DND-41 (cell line): ENCODE measurements around the gene CDK5R1.
A peak's percentile ranks its signal among the peaks of the same experiment; 100 is the strongest.

Experiments used
- ATAC-seq: fragments of 200-7000 bp; cut with Tn5 transposase; 3 replicates; pipeline ENCODE4 v1.9.1; 2021; ENCODE audit warnings: low read depth; ENCODE audit not compliant: insufficient read depth
- DNase-seq: peaks from one replicate; pipeline ENCODE4 v3.0.0-alpha.2; 2020
- H2AFZ ChIP-seq: 2 replicates; pipeline ENCODE4 v1.6.0; 2012; ENCODE audit warnings: low read depth, low read length
- H3K27ac ChIP-seq: 2 replicates; pipeline ENCODE4 v1.5.1; 2012; ENCODE audit warnings: low read length, inconsistent platforms
- H3K27me3 ChIP-seq: fragments of 200-600 bp; sonication (generic); 2 replicates; pipeline ENCODE4 v1.6.0; 2012; ENCODE audit warnings: low read length, mild to moderate bottlenecking, inconsistent platforms; ENCODE audit not compliant: insufficient read depth, poor library complexity
- H3K36me3 ChIP-seq: 2 replicates; pipeline ENCODE4 v1.5.1; 2012; ENCODE audit warnings: low read length, inconsistent platforms; ENCODE audit not compliant: insufficient read depth
- H3K4me1 ChIP-seq: 2 replicates; pipeline ENCODE4 v1.5.1; 2012; ENCODE audit warnings: mild to moderate bottlenecking, low read length; ENCODE audit not compliant: insufficient read depth
- H3K4me2 ChIP-seq: 2 replicates; pipeline ENCODE4 v1.6.0; 2012; ENCODE audit warnings: mild to moderate bottlenecking, moderate library complexity, low read length, inconsistent platforms; ENCODE audit not compliant: insufficient read depth
- H3K4me3 ChIP-seq, 2 experiments: fragments of 200-600 bp in 1 of 2; shearing (Covaris generic) in 1 of 2; 2 replicates each; pipeline ENCODE4 v1.5.1; 2012 to 2016; ENCODE audit warnings: inconsistent platforms in 2 of 2, low read length in 2 of 2, mild to moderate bottlenecking in 2 of 2, low read depth in 1 of 2, moderate library complexity in 1 of 2
- H3K79me2 ChIP-seq: 2 replicates; pipeline ENCODE4 v1.6.0; 2012; ENCODE audit warnings: low read length, inconsistent platforms; ENCODE audit not compliant: insufficient read depth
- H3K9ac ChIP-seq: 2 replicates; pipeline ENCODE4 v1.6.0; 2012; ENCODE audit warnings: low read depth, mild to moderate bottlenecking, inconsistent platforms, low read length, moderate library complexity
- H3K9me3 ChIP-seq: 2 replicates; pipeline ENCODE4 v1.5.1; 2012; ENCODE audit warnings: low read length, moderate library complexity, mild to moderate bottlenecking, inconsistent platforms; ENCODE audit not compliant: insufficient read depth, severe bottlenecking
- H4K20me1 ChIP-seq: 2 replicates; pipeline ENCODE4 v1.6.0; 2012; ENCODE audit warnings: low read length; ENCODE audit not compliant: insufficient read depth
- EZH2 ChIP-seq: IDR thresholded peaks from 3 replicates; pipeline ENCODE4 v1.6.1; 2012; ENCODE audit warnings: borderline replicate concordance, low read depth, mild to moderate bottlenecking, moderate library complexity, low read length, inconsistent platforms; ENCODE audit not compliant: severe bottlenecking
- TF ChIP-seq, protein P1 (sequence below): IDR thresholded peaks from 2 replicates; pipeline ENCODE4 v1.5.1; 2012; ENCODE audit warnings: borderline replicate concordance, low read length, moderate library complexity, mild to moderate bottlenecking; ENCODE audit not compliant: poor library complexity, severe bottlenecking; ENCODE audit errors: extremely low read depth

The CDK5R1 gene

GRCh38 chr17:32482568-32483320, 4.0 kb upstream of the CDK5R1 start:
- Histone ChIP-seq H3K4me2 (no peak overlapping the region), H3K36me3 (peaks cover 52% of the 10 kb centered on the region), H2AFZ (no peak overlapping the region), H3K27me3 (no peaks in the 10 kb centered on the region), H3K4me1 (peaks cover 11% of the 10 kb centered on the region), H4K20me1 (peaks cover 3% of the 10 kb centered on the region; the same call in 1 of the 2 replicates), H3K4me3 (no peak overlapping the region), H3K27ac (no peak overlapping the region), H3K9me3 (no peaks in the 10 kb centered on the region), H3K79me2 (0 out of 2 replicates have a peak, but pooled peaks cover 5% of the 10 kb centered on the region), H3K9ac (no peak overlapping the region)
- no peak for TF ChIP-seq EZH2
- TF ChIP-seq, protein P1, sequence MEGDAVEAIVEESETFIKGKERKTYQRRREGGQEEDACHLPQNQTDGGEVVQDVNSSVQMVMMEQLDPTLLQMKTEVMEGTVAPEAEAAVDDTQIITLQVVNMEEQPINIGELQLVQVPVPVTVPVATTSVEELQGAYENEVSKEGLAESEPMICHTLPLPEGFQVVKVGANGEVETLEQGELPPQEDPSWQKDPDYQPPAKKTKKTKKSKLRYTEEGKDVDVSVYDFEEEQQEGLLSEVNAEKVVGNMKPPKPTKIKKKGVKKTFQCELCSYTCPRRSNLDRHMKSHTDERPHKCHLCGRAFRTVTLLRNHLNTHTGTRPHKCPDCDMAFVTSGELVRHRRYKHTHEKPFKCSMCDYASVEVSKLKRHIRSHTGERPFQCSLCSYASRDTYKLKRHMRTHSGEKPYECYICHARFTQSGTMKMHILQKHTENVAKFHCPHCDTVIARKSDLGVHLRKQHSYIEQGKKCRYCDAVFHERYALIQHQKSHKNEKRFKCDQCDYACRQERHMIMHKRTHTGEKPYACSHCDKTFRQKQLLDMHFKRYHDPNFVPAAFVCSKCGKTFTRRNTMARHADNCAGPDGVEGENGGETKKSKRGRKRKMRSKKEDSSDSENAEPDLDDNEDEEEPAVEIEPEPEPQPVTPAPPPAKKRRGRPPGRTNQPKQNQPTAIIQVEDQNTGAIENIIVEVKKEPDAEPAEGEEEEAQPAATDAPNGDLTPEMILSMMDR, result no peak
- ATAC-seq, result no peak
- DNase-seq, result no peak

- H3K36me3 ChIP-seq, result peaks cover 52% of the 10 kb centered on the region
- peak; percentile 42 for DNase-seq
- H3K9me3 ChIP-seq, result no peaks in the 10 kb centered on the region
- ATAC-seq, result peak; percentile 54
- no peak overlapping the region for H3K9ac ChIP-seq
- no peak for TF ChIP-seq EZH2
- TF ChIP-seq, protein P1, result peak; percentile 78
- H3K4me2 ChIP-seq, result no peak overlapping the region
- H3K27ac ChIP-seq, result no peak overlapping the region
- H4K20me1 ChIP-seq, result peaks cover 11% of the 10 kb centered on the region
- H3K4me1 ChIP-seq, result peaks cover 19% of the 10 kb centered on the region
- no peak overlapping the region for H2AFZ ChIP-seq
- no peaks in the 10 kb centered on the region for H3K27me3 ChIP-seq
- no peak overlapping the region for H3K4me3 ChIP-seq
- peaks cover 9% of the 10 kb centered on the region; the same call in 1 of the 2 replicates for H3K79me2 ChIP-seq
These were observed 3.3 kb upstream of the CDK5R1 start for GRCh38 chr17:32483451-32484019.

- H4K20me1 ChIP-seq, result peaks cover 16% of the 10 kb centered on the region
- H3K4me1 ChIP-seq, result peaks cover 24% of the 10 kb centered on the region
- no peak overlapping the region for H3K4me3 ChIP-seq
- no peak for ATAC-seq
- no peak overlapping the region for H3K4me2 ChIP-seq
- no peak overlapping the region for H2AFZ ChIP-seq
- H3K9ac ChIP-seq, result no peak overlapping the region
- TF ChIP-seq, protein P1, result no peak
- TF ChIP-seq EZH2, result no peak
- H3K36me3 ChIP-seq, result peaks cover 51% of the 10 kb centered on the region
- H3K9me3 ChIP-seq, result no peaks in the 10 kb centered on the region
- DNase-seq, result no peak
- H3K79me2 ChIP-seq, result peaks cover 9% of the 10 kb centered on the region; the same call in 1 of the 2 replicates
- H3K27me3 ChIP-seq, result no peaks in the 10 kb centered on the region
- H3K27ac ChIP-seq, result no peak overlapping the region
These were observed 2.7 kb upstream of the CDK5R1 start for GRCh38 chr17:32484041-32484461.
